GM23338 (cell line): ENCODE results near the gene ABCA6.

ENCODE experiments used
- CREB1 ChIP-seq: fragments of 250-450 bp; sonication (Bioruptor Pico); IDR thresholded peaks from 2 replicates; pipeline ENCODE4 v1.5.0; 2020; ENCODE audit warnings: low read depth, mild to moderate bottlenecking, moderate library complexity
- CTCF ChIP-seq, 2 experiments: fragments of 200-600 bp in 1 of 2; sonication (generic) in 1 of 2; conservative IDR thresholded peaks; 2 replicates each; pipeline versions ENCODE4 v1.5.1 to v1.6.1; 2016 to 2017; ENCODE audit warnings: antibody characterized with exemption in 2 of 2, low read depth in 2 of 2, mild to moderate bottlenecking in 2 of 2, moderate library complexity in 1 of 2
- ETS1 ChIP-seq: IDR thresholded peaks from 2 replicates; pipeline ENCODE4 v1.6.1; 2016; ENCODE audit warnings: antibody characterized with exemption
- EZH2 ChIP-seq: fragments of 200-600 bp; sonication (generic); IDR thresholded peaks from one replicate; pipeline ENCODE4 v1.8.0; 2017; ENCODE audit warnings: antibody characterized with exemption, mild to moderate bottlenecking, low read depth; ENCODE audit not compliant: unreplicated experiment
- EZH2phosphoT487 ChIP-seq: fragments of 200-600 bp; sonication (generic); IDR thresholded peaks from one replicate; pipeline ENCODE4 v1.8.1; 2018; ENCODE audit warnings: antibody characterized with exemption; ENCODE audit not compliant: unreplicated experiment
- JUNB ChIP-seq: IDR thresholded peaks from one replicate; pipeline ENCODE4 v1.6.1; 2016; ENCODE audit warnings: antibody characterized with exemption; ENCODE audit not compliant: unreplicated experiment
- NANOG ChIP-seq: IDR thresholded peaks from 2 replicates; pipeline ENCODE4 v1.6.1; 2016; ENCODE audit warnings: antibody characterized with exemption, borderline replicate concordance
- POLR2AphosphoS5 ChIP-seq: IDR thresholded peaks from 2 replicates; pipeline ENCODE4 v1.6.1; 2016; ENCODE audit warnings: antibody characterized with exemption, low read depth
- REST ChIP-seq: IDR thresholded peaks from one replicate; pipeline ENCODE4 v1.6.1; 2018; ENCODE audit warnings: antibody characterized with exemption; ENCODE audit not compliant: unreplicated experiment
- STAT1 ChIP-seq: IDR thresholded peaks from one replicate; pipeline ENCODE4 v1.6.1; 2016; ENCODE audit warnings: antibody characterized with exemption; ENCODE audit not compliant: unreplicated experiment
- ZNF114 ChIP-seq: fragments of 250-450 bp; sonication (Bioruptor Pico); IDR thresholded peaks from 2 replicates; pipeline ENCODE4 v1.5.0; 2020; ENCODE audit warnings: mild to moderate bottlenecking, moderate library complexity
- ZNF331 ChIP-seq: fragments of 250-450 bp; sonication (Bioruptor Pico); IDR thresholded peaks from 2 replicates; pipeline ENCODE4 v1.5.0; 2020; ENCODE audit warnings: low read depth, mild to moderate bottlenecking, moderate library complexity
- ZNF462 ChIP-seq: fragments of 250-450 bp; sonication (Bioruptor Pico); IDR thresholded peaks from 2 replicates; pipeline ENCODE4 v1.5.0; 2020; ENCODE audit warnings: mild to moderate bottlenecking, moderate library complexity

- TF ChIP-seq CTCF (conservative IDR thresholded peaks at IDR 0.05; ENCODE audit: low read depth in 2 of 2), result no peak
- no peak for TF ChIP-seq EZH2
- no peak for TF ChIP-seq ZNF462
- TF ChIP-seq REST, result no peak
- TF ChIP-seq JUNB, result no peak
- TF ChIP-seq EZH2phosphoT487, result no peak
- TF ChIP-seq POLR2AphosphoS5, result no peak
- no peak for TF ChIP-seq NANOG
- TF ChIP-seq ZNF331 (CRISPR knock-in tag), result no peak
- no peak for TF ChIP-seq STAT1
- no peak for TF ChIP-seq ETS1
- TF ChIP-seq CREB1 (CRISPR knock-in tag), result no peak
- TF ChIP-seq ZNF114 (CRISPR knock-in tag), result no peak
These were observed 65.9 kb downstream of the ABCA6 start for GRCh38 chr17:69075823-69076222.
